Activated T-cell treated with anti-CD3 and anti-CD28 coated beads, Interleukin-2, amount 50 U/mL, for 24 hours (primary cell): ENCODE measurements around the gene HPF1.
"Not testable (repeated sequence)": the region's sequence is repeated elsewhere in the genome, so short reads cannot be mapped to it uniquely, and the experiment has no call there.

Source experiments
- DNase-seq: peaks from one replicate; pipeline ENCODE4 v3.0.0-alpha.2; 2020
- H3K27ac Mint-ChIP-seq: 2 replicates; pipeline ENCODE4 v1.8.0; 2020; ENCODE audit warnings: mild to moderate bottlenecking, mixed read lengths
- H3K27me3 Mint-ChIP-seq: 2 replicates; pipeline ENCODE4 v1.8.0; 2020; ENCODE audit warnings: mixed read lengths
- H3K36me3 Mint-ChIP-seq: 2 replicates; pipeline ENCODE4 v1.8.0; 2020; ENCODE audit warnings: low read depth, mixed read lengths
- H3K4me1 Mint-ChIP-seq: 2 replicates; pipeline ENCODE4 v1.8.0; 2020; ENCODE audit warnings: low read depth, mixed read lengths
- H3K4me3 Mint-ChIP-seq: 2 replicates; pipeline ENCODE4 v1.8.0; 2020; ENCODE audit warnings: mild to moderate bottlenecking, moderate library complexity, mixed read lengths
- H3K9me3 Mint-ChIP-seq: 2 replicates; pipeline ENCODE4 v1.8.0; 2020; ENCODE audit warnings: mixed read lengths

The HPF1 gene

DNA sequence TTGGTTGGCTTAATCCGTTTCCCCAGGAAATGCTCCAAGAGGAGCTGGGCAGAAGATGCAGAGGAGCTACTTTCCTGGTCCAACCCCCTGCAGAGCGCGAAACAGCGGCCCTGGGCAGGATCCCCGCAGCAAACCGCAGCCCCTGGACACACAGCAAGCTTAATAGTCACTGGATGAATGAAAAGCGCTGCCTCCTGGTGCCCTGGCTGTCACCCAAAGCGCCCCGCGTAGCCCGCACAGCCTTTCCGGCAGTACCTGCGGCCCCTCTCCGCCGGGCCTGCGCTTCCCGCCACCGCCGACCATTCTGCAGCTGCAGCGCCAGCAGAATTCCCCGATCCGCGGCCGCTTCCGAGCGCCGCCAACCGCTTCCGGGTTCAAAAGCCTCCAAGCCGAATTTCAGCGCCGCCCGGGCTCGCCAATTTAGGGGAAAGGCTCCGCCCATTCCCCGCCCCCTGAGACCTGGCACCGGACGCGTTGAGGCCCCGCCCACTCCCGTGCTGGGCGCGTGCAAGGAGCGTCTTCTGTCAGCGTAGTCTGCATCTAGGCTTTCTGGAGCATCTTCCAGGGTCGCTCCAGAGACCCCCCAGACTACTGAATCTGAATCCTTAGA lies at the start of gene HPF1:
HPF1 (minus strand) TSS at position 370 of the 610 bp plus-strand sequence; CDS start at position 303, 67 bp downstream.
- Mint-ChIP-seq H3K27ac (peak within 1 kb of the TSS; percentile 88), H3K9me3 (no peaks in the 10 kb centered on the region), H3K4me3 (peak within 1 kb of the TSS; percentile 89), H3K4me1 (peaks cover 27% of the 10 kb centered on the region), H3K27me3 (peaks cover under 1% of the 10 kb centered on the region), H3K36me3 (peaks cover 22% of the 10 kb centered on the region)
- DNase-seq = peak; percentile 97

DNA sequence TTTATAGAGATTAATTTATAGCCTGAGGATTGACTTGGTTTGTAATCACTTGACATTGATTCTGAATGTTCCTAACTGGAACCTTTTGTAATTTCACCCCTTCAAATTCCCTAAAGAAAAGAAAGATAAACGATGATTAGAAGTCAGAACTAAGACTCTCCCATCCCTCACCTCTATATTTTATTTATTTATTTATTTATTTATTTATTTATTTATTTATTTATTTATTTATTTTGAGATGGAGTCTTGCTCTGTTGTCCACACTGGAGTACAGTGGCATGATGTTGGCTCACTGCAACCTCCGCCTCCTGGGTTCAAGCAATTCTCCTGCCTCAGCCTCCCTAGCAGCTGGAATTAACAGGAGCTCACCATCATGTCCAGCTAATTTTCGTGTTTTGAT lies 49.0 kb upstream of the HPF1 start:
- H3K9me3 Mint-ChIP-seq, DNase-seq, H3K27ac Mint-ChIP-seq, H3K27me3 Mint-ChIP-seq, H3K4me1 Mint-ChIP-seq, H3K4me3 Mint-ChIP-seq, H3K36me3 Mint-ChIP-seq: not testable (repeated sequence)

DNA sequence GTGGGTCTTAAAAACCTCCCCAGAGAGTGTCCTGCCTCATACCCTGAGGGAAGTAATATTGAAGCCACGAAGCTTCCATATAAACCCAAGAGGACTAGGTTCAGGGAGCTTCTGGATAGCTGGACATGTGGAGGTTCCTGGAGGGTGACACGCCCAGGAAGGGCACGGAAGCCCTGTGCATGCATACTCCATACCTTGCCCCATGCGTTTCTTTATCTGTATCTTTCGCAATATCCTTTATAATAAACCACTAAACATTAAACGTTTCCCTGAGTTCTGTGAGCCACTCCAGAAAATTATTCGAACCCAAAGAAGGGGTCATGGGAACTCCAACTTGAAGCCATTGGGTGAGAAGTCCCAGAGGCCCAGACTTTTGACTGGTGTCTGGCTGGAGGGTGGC lies 45.7 kb upstream of the HPF1 start:
- Mint-ChIP-seq H3K4me3 (no peak overlapping the region), H3K27ac (no peak overlapping the region), H3K27me3 (peaks cover 14% of the 10 kb centered on the region), H3K9me3 (no peaks in the 10 kb centered on the region), H3K36me3 (no peaks in the 10 kb centered on the region), H3K4me1 (no peaks in the 10 kb centered on the region)
- DNase-seq = no peak

DNA sequence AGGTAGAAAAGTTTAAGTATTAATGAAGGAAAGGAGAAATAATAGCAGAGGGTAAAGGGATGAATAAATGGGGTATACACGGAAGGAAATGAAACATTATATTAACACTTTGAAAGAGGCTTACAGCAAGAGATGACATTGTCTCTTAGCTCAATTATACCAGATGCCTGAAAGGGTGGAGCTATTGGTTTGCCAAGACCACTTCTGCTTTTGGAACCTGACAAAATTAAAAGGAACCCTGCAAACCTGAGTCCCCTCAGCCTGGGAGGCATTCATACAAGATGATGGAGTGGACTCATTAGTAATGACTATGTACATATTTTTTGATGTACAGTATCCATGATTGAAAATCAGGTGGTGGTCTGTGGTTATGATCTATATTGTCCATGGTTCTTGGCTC lies 45.1 kb upstream of the HPF1 start:
- H3K27ac Mint-ChIP-seq = no peak overlapping the region
- H3K27me3 Mint-ChIP-seq = peaks cover 15% of the 10 kb centered on the region
- no peaks in the 10 kb centered on the region for H3K9me3 Mint-ChIP-seq
- H3K36me3 Mint-ChIP-seq = no peaks in the 10 kb centered on the region
- DNase-seq = no peak
- H3K4me3 Mint-ChIP-seq = no peak overlapping the region
- H3K4me1 Mint-ChIP-seq = no peaks in the 10 kb centered on the region

DNA sequence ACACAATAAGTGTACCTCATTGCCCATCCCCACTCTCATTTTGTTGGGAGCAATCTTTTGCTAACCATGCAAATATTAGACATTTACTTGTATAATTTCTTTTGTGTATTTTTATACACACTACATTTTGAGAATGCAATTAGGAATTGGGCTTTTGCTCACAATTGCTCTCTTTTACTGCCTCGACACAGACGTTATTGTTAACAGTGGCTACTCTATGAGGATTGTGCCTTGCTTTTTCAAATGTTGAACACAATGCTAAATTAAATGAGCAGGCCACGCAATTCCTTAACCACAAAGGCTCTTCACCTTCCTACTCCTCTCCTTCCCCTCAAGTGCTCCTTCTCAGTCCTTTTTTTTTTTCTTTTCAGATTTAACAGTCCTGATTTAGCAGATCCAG lies 42.8 kb upstream of the HPF1 start:
- Mint-ChIP-seq H3K9me3 (no peaks in the 10 kb centered on the region), H3K4me1 (peaks cover 2% of the 10 kb centered on the region), H3K27me3 (peaks cover 13% of the 10 kb centered on the region), H3K4me3 (no peak overlapping the region), H3K36me3 (no peaks in the 10 kb centered on the region), H3K27ac (no peak overlapping the region)
- DNase-seq = no peak

DNA sequence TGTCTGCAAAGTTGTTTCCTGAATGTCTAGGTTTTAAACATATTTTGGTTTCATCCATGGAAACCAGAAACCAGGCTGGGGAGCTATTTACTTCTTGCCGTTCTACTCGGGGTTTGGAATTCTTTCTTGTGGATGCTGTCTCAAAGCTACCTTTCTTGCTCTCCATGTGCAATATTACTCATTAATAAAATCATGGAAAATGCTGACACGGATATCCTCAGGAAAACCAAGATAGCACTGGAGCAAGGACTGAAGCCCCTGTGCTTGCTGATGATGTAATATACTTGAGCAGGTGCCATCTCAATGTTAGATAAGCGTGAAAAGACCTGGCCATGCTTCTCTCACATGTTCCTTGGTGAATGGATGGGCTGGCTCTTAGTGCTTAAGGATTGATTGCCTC lies 41.5 kb upstream of the HPF1 start:
- peaks cover 5% of the 10 kb centered on the region for H3K4me1 Mint-ChIP-seq

DNA sequence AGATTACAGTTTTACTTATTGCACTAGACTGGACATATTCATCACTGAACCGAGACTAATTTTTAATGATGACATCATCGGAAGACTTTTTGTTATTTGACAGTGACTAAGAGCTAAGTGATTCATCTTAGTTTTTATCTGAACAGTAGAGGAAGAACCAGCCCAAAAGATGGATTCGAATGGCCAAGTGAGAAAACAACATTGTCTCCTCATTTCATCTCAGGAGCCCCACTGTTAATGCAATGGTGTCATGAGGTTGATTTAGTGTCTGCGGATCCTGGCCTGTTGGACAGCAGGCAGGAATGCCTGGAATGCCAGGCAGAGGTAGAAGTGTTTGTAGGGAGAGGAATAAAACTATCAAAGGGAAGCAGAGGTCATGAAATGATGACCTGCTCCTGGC lies 37.8 kb upstream of the HPF1 start:
- H3K9me3 Mint-ChIP-seq = no peaks in the 10 kb centered on the region
- H3K27me3 Mint-ChIP-seq = peaks cover 31% of the 10 kb centered on the region
- H3K27ac Mint-ChIP-seq = no peak overlapping the region
- H3K4me3 Mint-ChIP-seq = no peak overlapping the region
- peaks cover 14% of the 10 kb centered on the region for H3K4me1 Mint-ChIP-seq
- DNase-seq = no peak
- H3K36me3 Mint-ChIP-seq = no peaks in the 10 kb centered on the region

More for the DNA sequence above, 41.5 kb upstream of the HPF1 start:
- no peak overlapping the region for H3K27ac Mint-ChIP-seq
- no peak for DNase-seq
- no peaks in the 10 kb centered on the region for H3K9me3 Mint-ChIP-seq
- peaks cover 16% of the 10 kb centered on the region for H3K27me3 Mint-ChIP-seq
- H3K36me3 Mint-ChIP-seq = no peaks in the 10 kb centered on the region
- no peak overlapping the region for H3K4me3 Mint-ChIP-seq

DNA sequence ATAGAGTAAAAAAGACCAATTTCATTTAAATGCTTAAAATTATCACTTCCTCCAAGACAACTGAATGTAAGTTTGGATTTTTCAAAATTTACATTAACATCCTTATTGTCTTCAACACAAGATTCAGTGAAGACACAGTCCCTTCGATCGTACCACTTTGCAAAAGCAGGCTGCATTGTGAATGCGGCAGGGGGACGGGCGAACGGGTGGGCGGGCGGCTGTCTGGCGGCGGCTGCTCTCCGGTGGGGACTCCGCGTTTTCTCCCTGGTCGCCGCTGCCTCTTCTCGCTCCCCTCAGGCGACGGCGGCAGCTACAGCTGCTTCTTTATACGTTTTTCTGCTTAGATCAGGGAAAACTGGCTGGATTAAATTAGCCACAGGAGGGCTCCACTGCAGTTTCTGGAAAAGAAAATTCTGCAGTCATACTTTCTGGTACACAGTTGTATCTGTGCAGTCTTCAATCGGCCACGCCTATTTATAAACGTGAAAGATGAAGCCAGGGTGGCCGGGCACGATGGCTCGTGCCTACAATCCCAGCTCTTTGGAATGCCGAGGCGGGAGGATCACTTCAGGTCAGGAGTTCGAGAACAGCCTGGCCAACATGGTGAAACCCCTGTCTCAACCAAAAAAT lies 33.9 kb upstream of the HPF1 start:
- H3K27me3 Mint-ChIP-seq = peaks cover 57% of the 10 kb centered on the region
- no peak overlapping the region for H3K27ac Mint-ChIP-seq
- peak overlapping the region; percentile 39 for H3K4me3 Mint-ChIP-seq
- DNase-seq = peak; percentile 36
- no peaks in the 10 kb centered on the region for H3K9me3 Mint-ChIP-seq
- peaks cover 14% of the 10 kb centered on the region for H3K4me1 Mint-ChIP-seq
- H3K36me3 Mint-ChIP-seq = no peaks in the 10 kb centered on the region

DNA sequence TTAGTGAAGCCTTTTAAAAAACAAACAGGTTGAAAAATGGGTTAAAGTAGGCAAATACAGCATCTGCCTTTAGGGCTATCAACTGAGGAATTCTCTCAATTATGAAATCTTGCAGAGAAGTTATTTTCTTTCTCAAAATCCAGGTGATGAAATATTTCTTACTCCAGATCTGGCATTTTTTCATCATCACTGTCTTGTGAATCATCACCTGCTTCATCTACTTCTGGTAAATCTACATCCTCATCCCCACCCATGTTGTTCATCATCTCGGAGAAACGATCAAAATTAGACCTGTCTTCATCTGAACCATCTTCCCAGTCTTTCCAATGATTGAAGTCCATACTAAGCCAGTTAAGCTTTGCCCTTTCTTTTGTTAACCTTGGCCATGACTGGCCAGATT lies 33.3 kb upstream of the HPF1 start:
- Mint-ChIP-seq H3K27me3 (peaks cover 61% of the 10 kb centered on the region), H3K9me3 (no peaks in the 10 kb centered on the region), H3K27ac (no peak overlapping the region), H3K36me3 (no peaks in the 10 kb centered on the region), H3K4me3 (peak overlapping the region; percentile 1), H3K4me1 (peaks cover 14% of the 10 kb centered on the region)
- DNase-seq = no peak

DNA sequence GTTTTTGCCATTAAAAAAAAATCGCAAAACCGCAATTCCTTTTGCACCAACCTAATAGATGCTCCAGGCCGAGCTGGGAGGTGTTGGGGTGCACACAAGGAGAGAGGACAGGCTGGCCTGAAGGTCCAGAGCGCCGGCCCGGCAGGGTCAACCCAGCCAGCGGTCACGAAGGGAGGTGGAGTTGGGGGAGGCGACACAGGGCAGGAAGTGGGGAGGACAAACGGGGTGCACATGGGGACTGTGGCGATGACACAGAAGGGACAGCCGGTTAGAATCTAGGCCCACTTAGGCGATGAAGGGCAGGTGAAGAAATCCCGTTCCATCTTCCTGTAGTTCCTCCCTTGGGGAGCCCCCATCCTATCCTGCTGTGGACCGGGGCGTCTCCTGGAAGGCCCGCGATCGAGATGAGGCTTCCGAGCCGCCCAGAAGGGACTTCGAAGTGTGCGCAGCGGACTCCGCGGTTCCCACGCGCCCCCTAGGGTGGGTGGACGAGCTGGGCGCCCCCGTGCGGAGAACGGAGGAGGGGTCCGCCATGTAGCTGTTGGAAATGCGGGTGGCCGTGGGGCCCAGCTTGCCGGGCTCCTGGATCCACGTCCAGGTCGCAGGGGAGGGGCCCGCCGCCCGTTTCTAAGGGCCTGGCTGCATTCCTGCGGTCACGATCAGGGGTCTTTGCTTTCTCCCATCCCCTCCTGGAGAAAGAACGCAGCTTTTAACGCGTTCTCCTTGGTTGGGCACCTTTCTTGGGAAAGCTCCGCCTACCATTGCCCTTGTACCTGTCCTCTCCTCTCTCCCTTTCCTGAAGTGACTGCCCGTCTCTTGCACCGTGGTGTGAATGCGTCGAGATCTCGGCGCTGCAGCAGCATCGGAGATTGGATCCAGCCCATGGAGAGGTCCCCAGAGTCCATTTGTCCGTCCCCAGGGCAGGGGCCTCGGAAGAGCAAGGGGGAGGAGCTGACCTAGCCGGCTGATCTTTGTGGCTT lies 17.0 kb upstream of the HPF1 start:
- DNase-seq = peak; percentile 64
- no peaks in the 10 kb centered on the region for H3K9me3 Mint-ChIP-seq
- no peaks in the 10 kb centered on the region for H3K36me3 Mint-ChIP-seq

DNA sequence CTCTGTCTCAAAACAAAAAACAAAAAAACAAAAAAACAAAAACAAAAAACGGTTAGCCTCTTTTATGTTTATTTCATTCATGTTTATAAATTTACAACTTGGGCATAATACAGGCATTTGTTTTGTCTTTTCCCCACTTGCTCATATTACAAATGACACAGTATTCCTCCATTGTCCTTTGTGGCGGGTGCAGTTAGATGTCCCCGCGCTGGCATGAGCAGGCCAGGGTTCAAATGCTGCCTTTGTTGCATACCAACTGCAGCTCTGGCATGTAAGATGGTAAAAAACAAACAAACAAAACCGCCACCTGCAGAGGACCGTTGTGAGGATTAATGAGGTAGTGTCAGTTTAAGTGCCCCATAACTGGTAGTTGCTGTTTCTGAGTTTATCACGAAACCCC lies 16.1 kb upstream of the HPF1 start:
- Mint-ChIP-seq H3K36me3 (no peaks in the 10 kb centered on the region), H3K27ac (no peak overlapping the region), H3K4me3 (no peak overlapping the region), H3K9me3 (no peaks in the 10 kb centered on the region), H3K4me1 (peaks cover 11% of the 10 kb centered on the region), H3K27me3 (peaks cover 30% of the 10 kb centered on the region)
- DNase-seq = no peak

More for the DNA sequence above, 17.0 kb upstream of the HPF1 start:
- peaks cover 11% of the 10 kb centered on the region for H3K4me1 Mint-ChIP-seq
- H3K27ac Mint-ChIP-seq = no peak overlapping the region
- H3K27me3 Mint-ChIP-seq = peaks cover 30% of the 10 kb centered on the region
- H3K4me3 Mint-ChIP-seq = peak overlapping the region; percentile 29

DNA sequence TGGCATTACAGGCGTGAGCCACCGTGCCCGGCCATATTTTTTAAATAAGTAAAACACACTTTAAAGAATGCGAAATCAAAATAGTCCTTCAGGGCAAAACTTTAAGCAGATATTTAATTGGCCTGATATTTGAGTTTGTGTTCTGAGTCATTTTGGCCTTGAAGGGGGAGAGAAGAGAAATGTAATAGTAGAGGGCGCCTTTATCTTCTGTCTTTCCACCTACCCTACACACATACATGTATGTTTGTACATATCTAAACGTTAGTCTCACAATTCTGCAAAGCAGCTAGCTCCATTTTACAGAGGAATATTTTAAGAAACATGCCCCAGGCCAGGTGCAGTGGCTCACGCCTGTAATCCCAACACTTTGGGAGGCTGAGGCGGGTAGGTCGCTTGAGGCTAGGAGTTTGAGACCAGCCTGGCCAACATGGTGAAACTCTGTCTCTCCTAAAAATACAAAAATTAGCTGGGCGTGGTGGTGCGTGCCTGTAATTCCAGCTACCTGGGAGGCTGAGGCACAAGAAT lies 13.9 kb upstream of the HPF1 start:
- DNase-seq = not testable (repeated sequence)

DNA sequence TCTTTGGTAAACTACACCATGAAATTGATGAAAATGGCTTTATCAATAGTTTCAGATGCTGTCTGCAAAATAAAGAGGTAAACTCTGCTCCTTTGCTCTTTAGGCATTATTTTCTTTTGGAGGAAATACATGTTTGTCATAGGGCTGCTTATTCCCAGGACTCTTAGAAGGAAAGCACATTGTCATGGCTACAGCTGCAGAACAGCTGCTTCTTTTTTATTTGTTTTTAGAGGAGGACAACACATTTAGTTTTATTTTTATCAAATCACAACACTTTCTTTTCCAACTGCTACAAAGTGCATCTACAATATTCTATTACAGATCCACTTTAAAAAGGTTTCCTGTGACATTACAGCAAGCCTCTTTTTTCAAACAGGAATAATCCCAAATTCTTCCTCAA lies 12.7 kb upstream of the HPF1 start:
- H3K9me3 Mint-ChIP-seq = no peaks in the 10 kb centered on the region
- H3K4me3 Mint-ChIP-seq = no peak overlapping the region
- H3K27me3 Mint-ChIP-seq = peaks cover 17% of the 10 kb centered on the region
- H3K4me1 Mint-ChIP-seq = peaks cover 8% of the 10 kb centered on the region
- DNase-seq = no peak
- H3K36me3 Mint-ChIP-seq = no peaks in the 10 kb centered on the region
- H3K27ac Mint-ChIP-seq = no peak overlapping the region

More for the DNA sequence above, 13.9 kb upstream of the HPF1 start:
- H3K9me3 Mint-ChIP-seq, H3K36me3 Mint-ChIP-seq, H3K27ac Mint-ChIP-seq, H3K4me3 Mint-ChIP-seq: not testable (repeated sequence)
- peaks cover 26% of the 10 kb centered on the region for H3K27me3 Mint-ChIP-seq
- peaks cover 11% of the 10 kb centered on the region for H3K4me1 Mint-ChIP-seq

DNA sequence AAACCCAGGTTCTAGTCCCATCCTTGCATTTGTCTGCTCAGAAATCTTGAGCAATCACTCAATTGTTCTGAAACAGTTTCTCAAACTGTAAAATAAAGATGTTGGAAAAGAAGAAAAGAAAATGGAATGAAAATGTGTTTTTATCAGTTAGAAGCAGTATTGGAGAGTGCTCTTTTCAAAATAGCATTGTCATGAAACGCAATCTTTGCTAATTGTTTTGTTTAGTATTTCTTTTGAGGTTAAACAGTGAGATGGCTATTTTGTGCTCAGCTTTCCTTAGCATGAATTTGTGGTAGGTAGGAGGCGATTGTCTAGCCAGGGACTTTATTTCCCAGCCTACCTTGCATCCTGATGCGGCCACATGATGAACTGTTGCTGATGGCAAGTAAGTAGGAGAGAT lies 10.6 kb upstream of the HPF1 start:
- Mint-ChIP-seq H3K27ac (no peak overlapping the region), H3K27me3 (peaks cover 3% of the 10 kb centered on the region), H3K4me1 (no peaks in the 10 kb centered on the region), H3K36me3 (no peaks in the 10 kb centered on the region), H3K4me3 (no peak overlapping the region), H3K9me3 (no peaks in the 10 kb centered on the region)
- no peak for DNase-seq
